Measurements from ENCODE around the gene FRMD1. TPM values are rescaled to one million over a fixed set of nuclear protein-coding genes. Genes with fewer than 3 reads are reported as not detected.
A peak's percentile ranks its signal among the peaks of the same experiment; 100 is the strongest.

FRMD1 gene
- total and polyA plus RNA-seq, 2 of the 8 experiments (the other 6 are each of a cell fraction or from before 2014, with no cell fraction given) = 0.36 TPM; not detected in 1

DNA sequence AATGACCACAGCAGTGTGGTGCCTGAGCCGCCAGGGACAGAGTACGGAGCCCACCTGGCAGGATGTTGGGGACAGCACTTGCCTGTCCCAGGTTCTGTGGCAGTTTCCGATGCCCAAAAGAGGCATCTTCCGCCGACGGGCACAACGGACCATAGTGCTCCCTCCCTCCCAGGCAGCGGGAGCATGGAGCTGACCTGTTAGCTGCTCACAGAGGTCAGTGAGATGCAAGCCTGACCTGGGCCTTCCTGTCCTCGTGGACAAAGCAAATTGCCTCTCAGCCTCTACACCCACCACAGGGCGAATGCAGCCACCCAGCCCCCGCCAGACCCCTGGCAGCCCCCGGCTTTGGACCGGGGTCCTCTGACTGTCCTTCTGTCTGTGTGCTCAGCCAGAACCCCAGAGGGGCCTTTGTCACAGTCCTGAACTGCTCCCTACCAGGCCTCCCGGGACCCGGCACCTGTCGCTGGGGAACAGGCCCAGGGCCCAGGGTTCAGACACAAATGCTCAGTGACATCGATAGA lies 16.2 kb upstream of the FRMD1 start:
- Histone ChIP-seq H3K4ac (replicated peaks; ENCODE audit: insufficient read length, low read depth, low read length) (no peak overlapping the region), H2BK15ac (ENCODE audit: low read length) (no peak overlapping the region), H3K18ac (ENCODE audit: extremely low read depth, low read length) (no peak overlapping the region), H3K23me2 (ENCODE audit: low read depth, low read length) (no peaks in the 10 kb centered on the region), H2AFZ (ENCODE audit: low read length) (no peak overlapping the region), H2BK5ac (ENCODE audit: low read depth, low read length) (0 out of 2 replicates have a peak overlapping the region, but pooled peaks have one; percentile 24), H3K23ac (ENCODE audit: insufficient read length) (no peak overlapping the region), H2AK5ac (ENCODE audit: low read depth, low read length) (no peak overlapping the region), H2BK12ac (ENCODE audit: low read depth, low read length) (0 out of 2 replicates have a peak overlapping the region, but pooled peaks have one; percentile 50), H3K79me2 (ENCODE audit: control insufficient read depth in 1 of 2, insufficient read depth in 2 of 2, low read length in 2 of 2) (no peaks in the 10 kb centered on the region), H3K4me2 (ENCODE audit: insufficient read depth in 1 of 2, low read depth in 2 of 2, low read length in 2 of 2) (no peak overlapping the region), H4K20me1 (replicated peaks in 1 of 2; ENCODE audit: control insufficient read depth in 1 of 2, insufficient read depth in 2 of 2, low read length in 2 of 2) (no peaks in the 10 kb centered on the region), H3K27me3 (replicated peaks in 1 of 4; ENCODE audit: control insufficient read depth in 3 of 4, extremely low read depth in 1 of 4, insufficient read depth in 3 of 4, low read length in 3 of 4) (peaks cover 0 to 3% (median 0%) of the 10 kb centered on the region in 4 experiments; a peak in 2 of 7 replicates), H3K9ac (replicated peaks in 1 of 4; ENCODE audit: extremely low read depth in 1 of 4, low read depth in 3 of 4, low read length in 3 of 4) (no peak overlapping the region), H4K8ac (ENCODE audit: extremely low read depth, insufficient read depth, low read length) (peak overlapping the region; percentile 73; the same call in 1 of the 2 replicates), H3K14ac (ENCODE audit: insufficient read length) (no peak overlapping the region), H4K5ac (ENCODE audit: insufficient read length, low read depth, low read length) (no peak overlapping the region), H3K9me3 (ENCODE audit: insufficient read depth in 2 of 2, low read depth in 1 of 2, low read length in 1 of 2) (no peaks in the 10 kb centered on the region), H2BK20ac (ENCODE audit: low read length) (no peak overlapping the region), H3K4me1 (replicated peaks in 1 of 4; ENCODE audit: control insufficient read depth in 3 of 4, insufficient read depth in 4 of 4, low read length in 3 of 4) (peaks cover 0 to 4% (median 3%) of the 10 kb centered on the region in 4 experiments; a peak in 5 of 7 replicates), H4K91ac (replicated peaks; ENCODE audit: insufficient read length, low read length) (no peak overlapping the region), H3K36me3 (ENCODE audit: control insufficient read depth in 2 of 4, insufficient read depth in 4 of 4, low read length in 3 of 4) (no peaks in the 10 kb centered on the region), H3K79me1 (ENCODE audit: low read depth, low read length) (no peaks in the 10 kb centered on the region), H3K4me3 (ENCODE audit: extremely low read depth in 1 of 4, insufficient read depth in 2 of 4, low read depth in 3 of 4, low read length in 4 of 4) (no peak overlapping the region), H3K27ac (ENCODE audit: low read depth, low read length) (no peak overlapping the region), H3K56ac (replicated peaks; ENCODE audit: insufficient read length, low read depth, low read length) (no peak overlapping the region), H2BK120ac (replicated peaks; ENCODE audit: low read depth, low read length) (no peak overlapping the region)
- DNase-seq (ENCODE audit: low read depth in 1 of 2, low spot score in 2 of 2) (no peak), FAIRE-seq (no peak)
- POLR2A ChIA-PET (ENCODE audit: partially characterized antibody) = no interaction called here
- CTCF ChIA-PET (ENCODE audit: partially characterized antibody) = interaction anchor here (2.6 kb wide), 1 partner anchor 22 kb away, joined by 9 read pairs; no protein-coding TSS in a partner anchor
- 83% methylated on average over 15 of the region's 17 CpGs; no CpG with 5 or more reads in 1 of the 2 experiments for WGBS, 2 experiments (ENCODE audit: extremely low coverage in 1 of 2, insufficient coverage in 1 of 2, insufficient read length in 1 of 2, insufficient replicate concordance in 2 of 2, low coverage in 1 of 2, low lambda C conversion rate in 2 of 2, missing lambda C conversion rate in 1 of 2)
- TF ChIP-seq SP2 (IDR thresholded peaks at IDR 0.05; ENCODE audit: low read length) (no peak), RNF2 (IDR thresholded peaks at IDR 0.05; ENCODE audit: borderline replicate concordance, low read depth, low read length, missing control alignments, poor library complexity, severe bottlenecking) (no peak), SP4 (IDR thresholded peaks at IDR 0.05; ENCODE audit: low read length) (no peak)
- TF ChIP-seq, protein P1, sequence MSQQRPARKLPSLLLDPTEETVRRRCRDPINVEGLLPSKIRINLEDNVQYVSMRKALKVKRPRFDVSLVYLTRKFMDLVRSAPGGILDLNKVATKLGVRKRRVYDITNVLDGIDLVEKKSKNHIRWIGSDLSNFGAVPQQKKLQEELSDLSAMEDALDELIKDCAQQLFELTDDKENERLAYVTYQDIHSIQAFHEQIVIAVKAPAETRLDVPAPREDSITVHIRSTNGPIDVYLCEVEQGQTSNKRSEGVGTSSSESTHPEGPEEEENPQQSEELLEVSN (IDR thresholded peaks at IDR 0.05) = no peak
